ENCODE results near the gene LARP1. TPM values are rescaled to one million over a fixed set of nuclear protein-coding genes. Genes with fewer than 3 reads are reported as not detected.

Gene LARP1
- total and polyA plus RNA-seq, 9 of the 15 experiments (the other 6 are each of a cell fraction or from before 2014, with no cell fraction given), result 22.6 to 300 (median 92.0) TPM

DNA sequence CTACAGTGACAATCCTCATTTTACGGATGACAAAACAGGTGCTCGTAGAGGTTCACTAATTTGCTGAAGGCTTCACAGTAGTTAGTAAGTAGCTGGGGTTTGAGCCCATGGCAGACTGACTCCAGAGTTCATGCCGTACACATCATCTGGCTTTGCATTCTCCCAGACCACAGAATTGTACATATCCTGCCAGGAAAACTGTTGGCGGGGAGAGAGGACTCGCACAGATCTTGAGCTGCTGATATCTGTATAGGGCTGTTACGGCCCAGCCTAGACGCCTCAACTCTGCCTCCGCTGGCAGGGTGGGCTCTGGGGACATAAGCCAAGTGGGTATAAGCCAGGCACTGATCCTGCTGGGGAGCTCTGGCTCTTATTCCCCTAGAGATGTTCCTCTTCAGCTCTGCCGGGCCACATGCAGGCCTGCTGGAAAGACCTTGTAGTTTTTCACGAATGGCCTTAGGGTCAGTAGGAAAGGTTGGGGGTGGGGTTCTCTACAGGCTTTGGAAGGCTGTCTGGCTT lies 16.3 kb downstream of the LARP1 start:
- peak overlapping the region; percentile 22; the same call in 1 of the 2 replicates for H3K4me2 ChIP-seq (ENCODE audit: insufficient read depth, low read length)
- no TSS peak for BruUV-seq (replicated peaks)
- peaks cover 99% of the 10 kb centered on the region for H3K79me2 ChIP-seq (ENCODE audit: control insufficient read depth, insufficient read depth, low read length)
- no peak overlapping the region for H3K4me3 ChIP-seq
- ChIA-PET CTCF (ENCODE audit: low intra/inter-chr PET ratio) (no interaction called here), POLR2A (interaction anchor here (0.6 to 5.7 kb wide), 4 partner anchors 10 to 61 kb away, joined by 3 to 53 read pairs (median 18); no protein-coding TSS in a partner anchor)
- H3K27ac ChIP-seq (ENCODE audit: extremely low read depth, low read depth, low read length), result peak overlapping the region; percentile 36; the same call in 2 of the 3 replicates
- 47% methylated on average over 10 of the region's 10 CpGs for WGBS (ENCODE audit: insufficient coverage, low coverage, missing lambda C conversion rate)
- TF ChIP-seq, protein P1, sequence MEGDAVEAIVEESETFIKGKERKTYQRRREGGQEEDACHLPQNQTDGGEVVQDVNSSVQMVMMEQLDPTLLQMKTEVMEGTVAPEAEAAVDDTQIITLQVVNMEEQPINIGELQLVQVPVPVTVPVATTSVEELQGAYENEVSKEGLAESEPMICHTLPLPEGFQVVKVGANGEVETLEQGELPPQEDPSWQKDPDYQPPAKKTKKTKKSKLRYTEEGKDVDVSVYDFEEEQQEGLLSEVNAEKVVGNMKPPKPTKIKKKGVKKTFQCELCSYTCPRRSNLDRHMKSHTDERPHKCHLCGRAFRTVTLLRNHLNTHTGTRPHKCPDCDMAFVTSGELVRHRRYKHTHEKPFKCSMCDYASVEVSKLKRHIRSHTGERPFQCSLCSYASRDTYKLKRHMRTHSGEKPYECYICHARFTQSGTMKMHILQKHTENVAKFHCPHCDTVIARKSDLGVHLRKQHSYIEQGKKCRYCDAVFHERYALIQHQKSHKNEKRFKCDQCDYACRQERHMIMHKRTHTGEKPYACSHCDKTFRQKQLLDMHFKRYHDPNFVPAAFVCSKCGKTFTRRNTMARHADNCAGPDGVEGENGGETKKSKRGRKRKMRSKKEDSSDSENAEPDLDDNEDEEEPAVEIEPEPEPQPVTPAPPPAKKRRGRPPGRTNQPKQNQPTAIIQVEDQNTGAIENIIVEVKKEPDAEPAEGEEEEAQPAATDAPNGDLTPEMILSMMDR (IDR thresholded peaks at IDR 0.05 in 2 of 3, conservative IDR thresholded peaks at IDR 0.05 in 1 of 3; ENCODE audit: insufficient read depth in 2 of 3, low read depth in 1 of 3, low read length in 3 of 3), result peak; percentile 19 to 34 (median 23); a peak in 3 of 6 replicates
- no peak for TF ChIP-seq ZNF830 (CRISPR knock-in tag; IDR thresholded peaks at IDR 0.05)
- H3K9me3 ChIP-seq (replicated peaks; ENCODE audit: control insufficient read depth, insufficient read depth, low read depth, low read length), result no peaks in the 10 kb centered on the region; the same call in 1 of the 2 replicates
- peak overlapping the region in 1 of 2 experiments; percentile 69; a peak in 2 of 4 replicates for H3K9ac ChIP-seq (ENCODE audit: insufficient read depth in 1 of 2, low read depth in 2 of 2, low read length in 2 of 2)
- H2AFZ ChIP-seq (ENCODE audit: low read depth, low read length), result no peak overlapping the region
- DNase-seq (ENCODE audit: extremely low read depth in 1 of 4, low spot score in 3 of 4) (no peak), ATAC-seq (peak; percentile 47), FAIRE-seq (no peak)
- H3K4me1 ChIP-seq (replicated peaks in 1 of 2; ENCODE audit: control insufficient read depth in 2 of 2, insufficient read depth in 2 of 2, low read length in 2 of 2), result peaks cover 50 to 71% of the 10 kb centered on the region in 2 experiments
- peaks cover 21% of the 10 kb centered on the region for H3K9me1 ChIP-seq (ENCODE audit: control insufficient read depth, insufficient read depth, low read length)
- H3K27me3 ChIP-seq (ENCODE audit: control insufficient read depth in 2 of 2, insufficient read depth in 2 of 2, low read length in 2 of 2), result no peaks in the 10 kb centered on the region
- in situ Hi-C loops (cut with MboI), result no loop called here
- intact Hi-C loops (cut with micrococcal nuclease), result no loop called here
- peaks cover 73% of the 10 kb centered on the region for H3K36me3 ChIP-seq (ENCODE audit: control insufficient read depth, insufficient read depth, low read length)
- peaks cover 87% of the 10 kb centered on the region for H4K20me1 ChIP-seq (replicated peaks; ENCODE audit: control insufficient read depth, insufficient read depth, low read length)

DNA sequence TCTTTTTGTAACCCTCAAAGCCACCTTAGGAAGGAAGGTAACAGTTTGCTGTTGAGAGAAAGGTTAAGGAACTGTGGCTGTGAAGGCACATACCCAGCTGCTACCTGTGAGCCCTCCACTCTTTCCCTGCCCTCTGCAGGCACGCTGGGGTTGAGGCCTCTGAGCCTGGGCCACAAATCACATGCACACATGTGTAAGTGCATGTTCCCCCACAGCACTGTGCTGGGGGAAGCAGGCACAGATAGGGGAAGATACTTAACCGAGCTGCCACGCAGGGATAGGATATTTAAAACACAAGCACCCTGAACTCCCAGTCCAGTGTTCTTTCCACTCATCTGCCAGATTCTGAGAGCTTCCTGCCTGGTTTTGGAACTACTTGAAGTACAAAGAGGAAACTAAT lies 18.1 kb downstream of the LARP1 start:
- ChIA-PET CTCF (ENCODE audit: low intra/inter-chr PET ratio) (no interaction called here), POLR2A (no interaction called here)
- BruUV-seq (replicated peaks), result no TSS peak
- Histone ChIP-seq H3K4me3 (no peak overlapping the region), H3K36me3 (ENCODE audit: control insufficient read depth, insufficient read depth, low read length) (peaks cover 68% of the 10 kb centered on the region), H3K9me1 (ENCODE audit: control insufficient read depth, insufficient read depth, low read length) (peaks cover 21% of the 10 kb centered on the region), H3K9ac (ENCODE audit: insufficient read depth in 1 of 2, low read depth in 2 of 2, low read length in 2 of 2) (peak overlapping the region in 1 of 2 experiments; percentile 68; a peak in 1 of 4 replicates), H3K27ac (ENCODE audit: extremely low read depth, low read depth, low read length) (peak overlapping the region; percentile 29; the same call in 1 of the 3 replicates), H3K27me3 (ENCODE audit: control insufficient read depth in 2 of 2, insufficient read depth in 2 of 2, low read length in 2 of 2) (no peaks in the 10 kb centered on the region), H3K79me2 (ENCODE audit: control insufficient read depth, insufficient read depth, low read length) (peaks cover 99% of the 10 kb centered on the region), H2AFZ (ENCODE audit: low read depth, low read length) (no peak overlapping the region), H3K9me3 (replicated peaks; ENCODE audit: control insufficient read depth, insufficient read depth, low read depth, low read length) (no peaks in the 10 kb centered on the region), H3K4me2 (ENCODE audit: insufficient read depth, low read length) (no peak overlapping the region), H3K4me1 (replicated peaks in 1 of 2; ENCODE audit: control insufficient read depth in 2 of 2, insufficient read depth in 2 of 2, low read length in 2 of 2) (peaks cover 50 to 57% of the 10 kb centered on the region in 2 experiments), H4K20me1 (replicated peaks; ENCODE audit: control insufficient read depth, insufficient read depth, low read length) (peaks cover 75% of the 10 kb centered on the region)
- DNase-seq (ENCODE audit: extremely low read depth in 1 of 4, low spot score in 3 of 4) (no peak), FAIRE-seq (no peak), ATAC-seq (peak; percentile 8)
- intact Hi-C loops (cut with micrococcal nuclease) (no loop called here), in situ Hi-C loops (cut with MboI) (no loop called here)
- WGBS (ENCODE audit: insufficient coverage, low coverage, missing lambda C conversion rate), result 65% methylated on average over 3 of the region's 3 CpGs
- TF ChIP-seq MTA1 (IDR thresholded peaks at IDR 0.05; ENCODE audit: borderline replicate concordance) (no peak), ILF3 (IDR thresholded peaks at IDR 0.05; ENCODE audit: borderline replicate concordance) (no peak), ZNF134 (CRISPR knock-in tag; conservative IDR thresholded peaks at IDR 0.05) (no peak), ZNF444 (CRISPR knock-in tag; IDR thresholded peaks at IDR 0.05) (no peak), RBM14 (IDR thresholded peaks at IDR 0.05; ENCODE audit: borderline replicate concordance, insufficient read depth, low read depth, low read length) (no peak), MYBL2 (IDR thresholded peaks at IDR 0.05; ENCODE audit: low read depth) (no peak), MYBL2 (CRISPR knock-in tag; IDR thresholded peaks at IDR 0.05; ENCODE audit: borderline replicate concordance) (no peak), SMAD1 (IDR thresholded peaks at IDR 0.05; ENCODE audit: low read depth, low read length, partially characterized antibody) (no peak), HCFC1 (IDR thresholded peaks at IDR 0.05; ENCODE audit: low read depth, low read length) (no peak), ASH1L (IDR thresholded peaks at IDR 0.05; ENCODE audit: borderline replicate concordance, low read depth, partially characterized antibody) (no peak)
- TF ChIP-seq, protein P2, sequence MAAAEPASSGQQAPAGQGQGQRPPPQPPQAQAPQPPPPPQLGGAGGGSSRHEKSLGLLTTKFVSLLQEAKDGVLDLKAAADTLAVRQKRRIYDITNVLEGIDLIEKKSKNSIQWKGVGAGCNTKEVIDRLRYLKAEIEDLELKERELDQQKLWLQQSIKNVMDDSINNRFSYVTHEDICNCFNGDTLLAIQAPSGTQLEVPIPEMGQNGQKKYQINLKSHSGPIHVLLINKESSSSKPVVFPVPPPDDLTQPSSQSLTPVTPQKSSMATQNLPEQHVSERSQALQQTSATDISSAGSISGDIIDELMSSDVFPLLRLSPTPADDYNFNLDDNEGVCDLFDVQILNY (CRISPR knock-in tag; IDR thresholded peaks at IDR 0.05), result no peak
